ENCODE measurements around the gene VEZT.

VEZT gene

DNA sequence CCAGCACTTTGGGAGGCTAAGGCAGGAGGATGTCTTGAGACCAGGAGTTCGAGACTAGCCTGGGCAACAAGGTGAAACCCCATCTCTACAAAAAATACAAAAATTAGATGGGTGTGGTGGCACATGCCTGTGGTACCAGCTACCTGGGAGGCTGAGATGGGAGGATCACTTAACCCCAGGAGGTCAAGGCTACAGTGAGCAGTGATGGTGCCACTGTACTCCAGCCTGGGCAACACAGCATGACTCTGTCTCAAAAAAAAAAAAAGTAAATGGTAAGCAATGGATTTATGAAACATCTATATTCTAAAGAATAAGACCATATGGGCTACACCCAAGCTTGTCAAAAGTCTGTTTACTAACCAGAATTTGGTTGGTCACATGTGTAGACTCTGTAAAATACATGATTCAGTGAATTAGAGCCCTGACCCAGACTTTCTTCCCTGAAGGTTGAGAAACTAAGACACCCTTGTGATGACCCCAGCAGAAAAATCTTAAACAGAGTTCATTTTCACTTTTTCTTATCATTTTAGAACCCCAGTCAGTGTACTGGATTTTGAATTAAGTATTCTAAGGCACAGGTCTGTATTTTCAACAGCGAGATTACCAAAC, 12.5 kb upstream of the VEZT start:
- Mint-ChIP-seq H3K27me3 (no peaks in the 10 kb centered on the region), H3K4me1 (peaks cover 14% of the 10 kb centered on the region)

GRCh38 chr12:95205685-95206084, 11.9 kb upstream of the VEZT start:
- peak overlapping the region; percentile 16 for H3K27ac Mint-ChIP-seq
- no peaks in the 10 kb centered on the region for H3K9me3 Mint-ChIP-seq
- no peak for ATAC-seq (ENCODE audit: low read depth)
- H3K4me1 Mint-ChIP-seq: peaks cover 12% of the 10 kb centered on the region
- H3K36me3 Mint-ChIP-seq: no peaks in the 10 kb centered on the region
- DNase-seq (ENCODE audit: low spot score in 2 of 2): no peak
- no peaks in the 10 kb centered on the region for H3K27me3 Mint-ChIP-seq
- H3K4me3 Mint-ChIP-seq: no peak overlapping the region

More for the DNA sequence above, 12.5 kb upstream of the VEZT start:
- no peak for DNase-seq (ENCODE audit: low spot score in 2 of 2)
- no peaks in the 10 kb centered on the region for H3K36me3 Mint-ChIP-seq
- H3K4me3 Mint-ChIP-seq: no peak overlapping the region
- H3K27ac Mint-ChIP-seq: peak overlapping the region; percentile 80
- H3K9me3 Mint-ChIP-seq: no peaks in the 10 kb centered on the region
- ATAC-seq (ENCODE audit: low read depth): no peak

DNA sequence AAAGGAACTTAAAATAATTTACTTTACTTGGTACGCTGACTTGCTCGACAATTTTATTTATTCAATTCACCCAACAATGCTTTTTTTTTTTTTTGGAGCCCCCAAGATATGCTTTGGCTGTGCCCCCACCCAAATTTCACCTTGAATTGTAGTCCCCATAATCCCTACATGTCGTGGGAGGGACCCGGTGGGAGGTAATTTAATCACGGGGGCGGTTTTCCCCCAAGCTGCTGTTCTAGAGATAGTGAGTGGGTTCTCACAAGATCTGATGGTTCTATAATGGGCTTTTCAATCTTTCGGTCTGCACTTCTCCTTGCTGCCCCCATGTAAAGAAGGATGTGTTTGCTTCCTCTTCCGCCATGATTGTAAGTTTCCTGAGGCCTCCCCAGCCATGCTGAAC, 10.7 kb upstream of the VEZT start:
- peaks cover 9% of the 10 kb centered on the region for H3K4me1 Mint-ChIP-seq
- no peaks in the 10 kb centered on the region for H3K9me3 Mint-ChIP-seq
- H3K27ac Mint-ChIP-seq: no peak overlapping the region
- ATAC-seq (ENCODE audit: low read depth) (no peak), DNase-seq (ENCODE audit: low spot score in 2 of 2) (no peak)
- H3K4me3 Mint-ChIP-seq: no peak overlapping the region
- H3K27me3 Mint-ChIP-seq: no peaks in the 10 kb centered on the region
- H3K36me3 Mint-ChIP-seq: no peaks in the 10 kb centered on the region

GRCh38 chr12:95207407-95207806, 10.2 kb upstream of the VEZT start:
- no peak overlapping the region for H3K27ac Mint-ChIP-seq
- DNase-seq (ENCODE audit: low spot score in 2 of 2): no peak
- H3K36me3 Mint-ChIP-seq: no peaks in the 10 kb centered on the region
- no peak for ATAC-seq (ENCODE audit: low read depth)
- H3K4me1 Mint-ChIP-seq: peaks cover 9% of the 10 kb centered on the region
- no peaks in the 10 kb centered on the region for H3K9me3 Mint-ChIP-seq
- no peaks in the 10 kb centered on the region for H3K27me3 Mint-ChIP-seq
- H3K4me3 Mint-ChIP-seq: no peak overlapping the region

DNA sequence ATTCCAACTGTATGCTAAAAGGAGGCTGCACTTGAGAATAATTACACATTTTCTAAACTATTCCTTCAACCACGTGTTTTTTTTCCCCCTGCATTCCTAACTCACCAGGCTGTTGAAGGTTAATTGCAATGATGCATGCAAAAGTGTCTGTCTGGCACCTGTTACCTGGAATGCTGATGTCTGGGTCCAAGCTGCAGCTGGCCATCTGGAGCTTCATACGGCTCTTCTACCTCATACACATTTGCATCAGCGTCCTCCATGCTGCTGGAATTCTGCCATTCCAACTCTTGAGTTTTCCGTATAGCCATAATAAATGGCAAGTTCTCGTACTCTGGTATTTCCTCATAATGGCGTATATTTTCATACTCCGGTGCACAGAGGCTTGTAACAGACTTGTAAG, 8.9 kb upstream of the VEZT start:
- H3K27ac Mint-ChIP-seq: no peak overlapping the region
- DNase-seq (ENCODE audit: low spot score in 2 of 2) (no peak), ATAC-seq (ENCODE audit: low read depth) (no peak)
- H3K27me3 Mint-ChIP-seq: no peaks in the 10 kb centered on the region
- H3K4me3 Mint-ChIP-seq: no peak overlapping the region
- no peaks in the 10 kb centered on the region for H3K36me3 Mint-ChIP-seq
- peaks cover 4% of the 10 kb centered on the region for H3K4me1 Mint-ChIP-seq
- no peaks in the 10 kb centered on the region for H3K9me3 Mint-ChIP-seq

- no peak overlapping the region for H3K27ac Mint-ChIP-seq
- DNase-seq (ENCODE audit: low spot score in 2 of 2) (no peak), ATAC-seq (ENCODE audit: low read depth) (no peak)
- H3K27me3 Mint-ChIP-seq: no peaks in the 10 kb centered on the region
- H3K4me1 Mint-ChIP-seq: peaks cover 6% of the 10 kb centered on the region
- no peaks in the 10 kb centered on the region for H3K36me3 Mint-ChIP-seq
- no peaks in the 10 kb centered on the region for H3K9me3 Mint-ChIP-seq
- no peak overlapping the region for H3K4me3 Mint-ChIP-seq
These were observed 5.0 kb upstream of the VEZT start for GRCh38 chr12:95212586-95212985.

DNA sequence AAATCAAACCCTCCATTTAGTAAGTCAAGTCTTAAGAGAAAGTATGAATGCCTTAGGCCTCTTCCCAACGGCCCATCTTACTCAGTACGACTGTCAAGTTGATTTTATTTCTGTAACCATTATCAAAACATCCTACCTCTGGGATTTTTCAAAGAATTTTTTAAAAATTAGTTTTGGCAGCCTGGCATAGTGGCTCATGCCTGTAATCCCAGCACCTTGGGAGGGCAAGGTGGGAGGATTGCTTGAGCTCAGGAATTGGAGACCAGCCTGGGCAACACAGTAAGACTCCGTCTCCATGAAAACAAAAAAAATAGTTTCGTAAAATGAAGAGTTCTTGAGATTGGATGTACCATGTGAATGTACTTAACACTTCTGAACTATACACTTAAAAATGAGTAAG, 4.5 kb upstream of the VEZT start:
- no peak for ATAC-seq (ENCODE audit: low read depth)
- no peak for DNase-seq (ENCODE audit: low spot score in 2 of 2)
- Mint-ChIP-seq H3K27me3 (no peaks in the 10 kb centered on the region), H3K27ac (no peak overlapping the region), H3K36me3 (no peaks in the 10 kb centered on the region), H3K4me3 (no peak overlapping the region), H3K4me1 (peaks cover 6% of the 10 kb centered on the region), H3K9me3 (no peaks in the 10 kb centered on the region)

GRCh38 chr12:95213928-95214327, 3.7 kb upstream of the VEZT start:
- no peak for ATAC-seq (ENCODE audit: low read depth)
- H3K27me3 Mint-ChIP-seq: no peaks in the 10 kb centered on the region
- H3K4me3 Mint-ChIP-seq: no peak overlapping the region
- DNase-seq (ENCODE audit: low spot score in 2 of 2): no peak
- H3K9me3 Mint-ChIP-seq: no peaks in the 10 kb centered on the region
- no peaks in the 10 kb centered on the region for H3K36me3 Mint-ChIP-seq
- H3K4me1 Mint-ChIP-seq: peaks cover 8% of the 10 kb centered on the region
- H3K27ac Mint-ChIP-seq: no peak overlapping the region

DNA sequence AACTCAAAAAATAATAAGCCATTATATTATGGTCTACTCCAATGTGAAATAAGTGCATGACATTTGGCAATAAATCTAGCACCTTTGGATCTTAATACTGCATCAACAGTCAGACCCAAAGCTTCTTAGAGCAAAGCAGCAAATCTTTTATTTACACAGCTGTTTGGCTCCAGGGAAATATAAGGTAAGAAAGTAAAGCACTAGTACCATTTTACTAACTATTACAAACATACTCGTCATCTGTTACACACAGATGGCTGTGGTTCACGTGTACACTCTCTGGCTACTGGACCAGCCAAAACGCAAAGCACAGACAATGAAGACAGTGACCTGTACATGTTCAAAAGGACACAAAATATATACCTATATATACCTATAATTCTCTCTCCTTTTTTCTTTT, 3.1 kb upstream of the VEZT start:
- Mint-ChIP-seq H3K27me3 (no peaks in the 10 kb centered on the region), H3K4me3 (no peak overlapping the region), H3K9me3 (no peaks in the 10 kb centered on the region), H3K27ac (no peak overlapping the region), H3K4me1 (peaks cover 9% of the 10 kb centered on the region), H3K36me3 (no peaks in the 10 kb centered on the region)
- ATAC-seq (ENCODE audit: low read depth) (no peak), DNase-seq (ENCODE audit: low spot score in 2 of 2) (no peak)

DNA sequence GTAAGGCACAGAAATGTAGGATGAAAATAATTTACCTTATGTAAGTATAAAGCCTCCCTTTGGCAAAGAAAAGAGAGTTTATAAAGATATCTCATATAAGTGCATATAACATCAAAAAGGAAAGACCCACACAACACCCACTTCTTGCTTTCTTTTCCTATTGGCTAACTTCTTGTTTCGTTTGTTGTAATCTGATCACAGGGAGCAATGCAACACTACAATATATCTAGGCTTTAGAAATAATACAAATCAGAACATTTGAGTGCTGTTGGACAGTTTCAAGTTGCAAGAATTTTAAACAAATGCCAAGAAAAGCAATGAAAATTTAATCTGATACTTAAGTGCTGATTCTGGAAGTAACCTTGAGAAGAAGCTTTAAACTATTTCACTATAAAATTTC, 1.7 kb upstream of the VEZT start:
- H3K9me3 Mint-ChIP-seq: no peaks in the 10 kb centered on the region
- peak overlapping the region; percentile 92 for H3K4me3 Mint-ChIP-seq
- no peak overlapping the region for H3K27ac Mint-ChIP-seq
- H3K36me3 Mint-ChIP-seq: peaks cover 3% of the 10 kb centered on the region
- no peaks in the 10 kb centered on the region for H3K27me3 Mint-ChIP-seq
- DNase-seq (ENCODE audit: low spot score in 2 of 2) (no peak), ATAC-seq (ENCODE audit: low read depth) (no peak)
- peaks cover 13% of the 10 kb centered on the region for H3K4me1 Mint-ChIP-seq

GRCh38 chr12:95216711-95217376, 763 bp upstream of the VEZT start:
- Mint-ChIP-seq H3K4me3 (peak overlapping the region; percentile 92), H3K27ac (no peak overlapping the region), H3K36me3 (peaks cover 4% of the 10 kb centered on the region), H3K4me1 (peaks cover 13% of the 10 kb centered on the region), H3K9me3 (no peaks in the 10 kb centered on the region), H3K27me3 (no peaks in the 10 kb centered on the region)
- ATAC-seq (ENCODE audit: low read depth) (peak; percentile 21), DNase-seq (ENCODE audit: low spot score in 2 of 2) (no peak)

GRCh38 chr12:95218150-95219133, 835 bp downstream of the VEZT start:
- peaks cover 4% of the 10 kb centered on the region for H3K36me3 Mint-ChIP-seq
- ATAC-seq (ENCODE audit: low read depth) (peak; percentile 8), DNase-seq (ENCODE audit: low spot score in 2 of 2) (peak in 1 of 2 donors; percentile 37)
- H3K9me3 Mint-ChIP-seq: no peaks in the 10 kb centered on the region
- H3K27me3 Mint-ChIP-seq: no peaks in the 10 kb centered on the region
- peak overlapping the region; percentile 90 for H3K27ac Mint-ChIP-seq
- peaks cover 16% of the 10 kb centered on the region for H3K4me1 Mint-ChIP-seq
- H3K4me3 Mint-ChIP-seq: peak overlapping the region; percentile 92

GRCh38 chr12:95220190-95220589, 2.6 kb downstream of the VEZT start:
- no peak for ATAC-seq (ENCODE audit: low read depth)
- Mint-ChIP-seq H3K27me3 (no peaks in the 10 kb centered on the region), H3K27ac (no peak overlapping the region), H3K9me3 (no peaks in the 10 kb centered on the region), H3K4me3 (no peak overlapping the region), H3K36me3 (peaks cover 14% of the 10 kb centered on the region), H3K4me1 (peaks cover 19% of the 10 kb centered on the region)
- DNase-seq (ENCODE audit: low spot score in 2 of 2): no peak

- Mint-ChIP-seq H3K27me3 (no peaks in the 10 kb centered on the region), H3K27ac (no peak overlapping the region), H3K4me1 (peaks cover 19% of the 10 kb centered on the region), H3K9me3 (no peaks in the 10 kb centered on the region), H3K4me3 (no peak overlapping the region), H3K36me3 (peaks cover 14% of the 10 kb centered on the region)
- no peak for DNase-seq (ENCODE audit: low spot score in 2 of 2)
- ATAC-seq (ENCODE audit: low read depth): no peak
These were observed 3.1 kb downstream of the VEZT start for GRCh38 chr12:95220726-95221125.

All from memory B cell (primary cell).